Measurements from ENCODE around the gene NDST4. TPM values are rescaled to one million over a fixed set of nuclear protein-coding genes. Genes with fewer than 3 reads are reported as not detected.
"Not testable (repeated sequence)": the region's sequence is repeated elsewhere in the genome, so short reads cannot be mapped to it uniquely, and the experiment has no call there.

NDST4 gene
- total RNA-seq, 1 donor from 2014 or later = not detected

- DNase-seq (ENCODE audit: low read depth) = peak; percentile 3
Observed at GRCh38 chr4:115054836-115055235, 58.6 kb downstream of the NDST4 start.

- no peak for DNase-seq (ENCODE audit: low read depth)
Observed at GRCh38 chr4:115053313-115053712, 60.1 kb downstream of the NDST4 start.

GRCh38 chr4:115042496-115042895 lies 70.9 kb downstream of the NDST4 start:
- DNase-seq (ENCODE audit: low read depth) = no peak

- no peak for DNase-seq (ENCODE audit: low read depth)
Observed at GRCh38 chr4:115030281-115030680, 83.1 kb downstream of the NDST4 start.

GRCh38 chr4:115028682-115029410 lies 84.6 kb downstream of the NDST4 start:
- no peak for DNase-seq (ENCODE audit: low read depth)

GRCh38 chr4:114999880-115000279 lies 113.5 kb downstream of the NDST4 start:
- no peak for DNase-seq (ENCODE audit: low read depth)

- DNase-seq (ENCODE audit: low read depth) = no peak
Observed at GRCh38 chr4:114998316-114998715, 115.1 kb downstream of the NDST4 start.

- peak; percentile 9 for DNase-seq (ENCODE audit: low read depth)
Observed at GRCh38 chr4:114997576-114998247, 115.7 kb downstream of the NDST4 start.

- DNase-seq (ENCODE audit: low read depth) = no peak
Observed at GRCh38 chr4:114986133-114986532, 127.3 kb downstream of the NDST4 start.

- no peak for DNase-seq (ENCODE audit: low read depth)
Observed at GRCh38 chr4:114980932-114981708, 132.3 kb downstream of the NDST4 start.

GRCh38 chr4:114980399-114980798 lies 133.0 kb downstream of the NDST4 start:
- DNase-seq (ENCODE audit: low read depth) = not testable (repeated sequence)

- DNase-seq (ENCODE audit: low read depth) = no peak
Observed at GRCh38 chr4:114976901-114977300, 136.5 kb downstream of the NDST4 start.

- DNase-seq (ENCODE audit: low read depth) = no peak
Observed at GRCh38 chr4:114964026-114964425, 149.4 kb downstream of the NDST4 start.

GRCh38 chr4:114945616-114946015 lies 167.8 kb downstream of the NDST4 start:
- DNase-seq (ENCODE audit: low read depth) = no peak

- no peak for DNase-seq (ENCODE audit: low read depth)
Observed at GRCh38 chr4:114941503-114941902, 171.9 kb downstream of the NDST4 start.

- DNase-seq (ENCODE audit: low read depth) = no peak
Observed at GRCh38 chr4:114927881-114928280, 185.5 kb downstream of the NDST4 start.

- no peak for DNase-seq (ENCODE audit: low read depth)
Observed at GRCh38 chr4:114926583-114926982, 186.8 kb downstream of the NDST4 start.

- DNase-seq (ENCODE audit: low read depth) = no peak
Observed at GRCh38 chr4:114924311-114924710, 189.1 kb downstream of the NDST4 start.

- no peak for DNase-seq (ENCODE audit: low read depth)
Observed at GRCh38 chr4:114922592-114922933, 190.9 kb downstream of the NDST4 start.

- DNase-seq (ENCODE audit: low read depth) = no peak
Observed at GRCh38 chr4:114921790-114922591, 191.4 kb downstream of the NDST4 start.

- DNase-seq (ENCODE audit: low read depth) = no peak
Observed at GRCh38 chr4:114921191-114921590, 192.2 kb downstream of the NDST4 start.

- no peak for DNase-seq (ENCODE audit: low read depth)
Observed at GRCh38 chr4:114911111-114911510, 202.3 kb downstream of the NDST4 start.

Data from renal cortical epithelial cell (primary cell).